ENCODE results near the gene PLD5. TPM values are rescaled to one million over a fixed set of nuclear protein-coding genes. Genes with fewer than 3 reads are reported as not detected.
"Not testable (repeated sequence)": the region's sequence is repeated elsewhere in the genome, so short reads cannot be mapped to it uniquely, and the experiment has no call there.

Gene PLD5
- total RNA-seq, 2 experiments from 2014 or later: not detected

DNA sequence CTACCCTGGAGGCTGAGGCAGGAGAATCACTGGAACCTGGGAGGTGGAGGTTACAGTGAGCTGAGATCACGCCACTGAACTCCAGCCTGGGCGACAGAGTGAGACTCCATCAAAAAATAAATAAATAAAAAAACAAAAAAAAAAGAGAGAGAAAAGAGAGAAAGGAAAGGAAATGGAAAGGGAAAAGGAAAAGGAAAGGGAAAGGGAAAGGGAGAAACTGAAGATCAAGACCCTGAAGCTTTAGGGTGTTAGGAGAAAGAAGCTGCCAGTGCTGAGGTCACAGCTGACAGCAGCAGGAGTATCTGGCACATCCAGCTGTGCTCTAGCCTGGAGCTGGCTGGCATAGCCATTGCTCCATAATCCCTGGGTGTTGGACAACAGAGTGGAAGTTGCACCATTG, 257.5 kb downstream of the PLD5 start:
- ATAC-seq; CTCF ChIA-PET; H3K4me1 Mint-ChIP-seq; H3K36me3 Mint-ChIP-seq; DNase-seq; H3K4me3 Mint-ChIP-seq; H3K27ac Mint-ChIP-seq; H3K9me3 Mint-ChIP-seq (ENCODE audit: low read depth); H3K27me3 Mint-ChIP-seq: not testable (repeated sequence)

DNA sequence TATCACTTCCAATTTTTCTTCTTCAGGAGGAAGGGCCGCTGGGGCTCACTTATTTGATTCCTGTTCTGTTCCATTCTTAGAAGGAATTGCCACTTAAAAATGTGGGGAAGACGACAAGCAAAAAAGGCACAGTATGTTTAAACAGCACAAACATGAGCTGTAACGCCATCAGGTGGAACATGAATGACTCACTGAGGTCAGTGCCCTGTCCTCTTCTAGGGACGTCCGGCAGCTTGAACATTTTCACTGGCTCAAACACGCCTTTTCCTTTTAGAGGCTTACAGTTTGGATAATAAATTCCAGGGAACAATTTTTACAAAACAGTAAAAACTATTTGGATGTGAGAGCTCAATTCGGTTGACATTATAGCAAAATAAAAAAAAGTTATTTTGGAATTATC, 260.1 kb downstream of the PLD5 start:
- H3K4me1 Mint-ChIP-seq; H3K9me3 Mint-ChIP-seq (ENCODE audit: low read depth); DNase-seq; ATAC-seq; H3K36me3 Mint-ChIP-seq; H3K4me3 Mint-ChIP-seq; H3K27me3 Mint-ChIP-seq; CTCF ChIA-PET; H3K27ac Mint-ChIP-seq: not testable (repeated sequence)

DNA sequence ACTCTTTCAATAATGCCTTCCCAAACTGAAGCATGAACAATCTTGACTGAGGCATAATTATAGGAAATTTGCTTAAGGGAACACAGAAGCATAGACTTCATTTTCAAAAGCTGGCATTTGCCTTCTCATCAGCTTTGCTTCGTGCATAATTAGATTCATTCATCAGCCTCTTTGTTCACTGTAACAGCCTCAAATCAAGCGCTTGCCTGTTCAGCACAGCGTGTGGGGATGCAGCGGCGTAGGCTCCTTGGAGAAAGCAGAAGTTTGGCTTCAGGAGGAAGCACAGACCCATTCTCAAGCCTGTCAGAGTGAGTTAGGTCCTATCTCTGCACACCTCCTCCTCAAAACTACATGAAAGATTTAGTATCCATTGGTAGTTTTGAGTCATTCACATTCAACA, 279.2 kb downstream of the PLD5 start:
- no peaks in the 10 kb centered on the region for H3K27me3 Mint-ChIP-seq
- ATAC-seq: no peak
- H3K4me1 Mint-ChIP-seq: no peaks in the 10 kb centered on the region
- H3K27ac Mint-ChIP-seq: no peak overlapping the region
- CTCF ChIA-PET: no interaction called here
- H3K9me3 Mint-ChIP-seq (ENCODE audit: low read depth): peaks cover 2% of the 10 kb centered on the region
- no peak for DNase-seq
- H3K4me3 Mint-ChIP-seq: no peak overlapping the region
- no peaks in the 10 kb centered on the region for H3K36me3 Mint-ChIP-seq

DNA sequence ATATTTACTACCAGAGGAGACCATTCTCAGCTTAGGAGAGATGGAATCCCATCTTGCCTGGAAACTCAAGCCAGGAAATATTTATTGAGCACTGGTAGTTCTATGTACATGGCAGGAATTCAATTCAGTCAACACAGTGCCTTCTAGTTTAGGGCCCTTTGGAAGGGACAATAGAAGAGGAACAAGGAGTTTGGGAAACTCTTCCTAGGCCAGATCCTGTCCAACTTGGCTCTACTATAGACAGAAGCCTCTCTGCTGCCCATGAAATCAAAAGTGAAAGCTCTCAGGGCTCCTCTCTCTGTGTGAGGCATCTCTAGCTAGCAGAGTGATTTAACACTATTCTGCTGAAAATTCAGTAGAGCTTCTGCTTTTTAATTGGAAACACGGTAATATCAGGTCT, 281.0 kb downstream of the PLD5 start:
- Mint-ChIP-seq H3K27ac (no peak overlapping the region), H3K4me3 (no peak overlapping the region), H3K36me3 (no peaks in the 10 kb centered on the region), H3K4me1 (no peaks in the 10 kb centered on the region), H3K9me3 (ENCODE audit: low read depth) (peaks cover 2% of the 10 kb centered on the region), H3K27me3 (no peaks in the 10 kb centered on the region)
- CTCF ChIA-PET: no interaction called here
- no peak for ATAC-seq
- DNase-seq: no peak

GRCh38 chr1:242242983-242243382, 281.5 kb downstream of the PLD5 start:
- DNase-seq: no peak
- H3K4me3 Mint-ChIP-seq: no peak overlapping the region
- no peak overlapping the region for H3K27ac Mint-ChIP-seq
- CTCF ChIA-PET: no interaction called here
- no peaks in the 10 kb centered on the region for H3K27me3 Mint-ChIP-seq
- H3K36me3 Mint-ChIP-seq: no peaks in the 10 kb centered on the region
- no peaks in the 10 kb centered on the region for H3K4me1 Mint-ChIP-seq
- peaks cover 2% of the 10 kb centered on the region for H3K9me3 Mint-ChIP-seq (ENCODE audit: low read depth)
- no peak for ATAC-seq

GRCh38 chr1:242241936-242242335, 282.6 kb downstream of the PLD5 start:
- H3K36me3 Mint-ChIP-seq: no peaks in the 10 kb centered on the region
- H3K9me3 Mint-ChIP-seq (ENCODE audit: low read depth): peaks cover 2% of the 10 kb centered on the region
- H3K4me1 Mint-ChIP-seq: no peaks in the 10 kb centered on the region
- ATAC-seq (no peak), DNase-seq (no peak)
- H3K4me3 Mint-ChIP-seq: no peak overlapping the region
- CTCF ChIA-PET: no interaction called here
- no peaks in the 10 kb centered on the region for H3K27me3 Mint-ChIP-seq
- no peak overlapping the region for H3K27ac Mint-ChIP-seq

GRCh38 chr1:242240691-242241090, 283.8 kb downstream of the PLD5 start:
- no peaks in the 10 kb centered on the region for H3K36me3 Mint-ChIP-seq
- no peak for DNase-seq
- no peaks in the 10 kb centered on the region for H3K27me3 Mint-ChIP-seq
- peaks cover 2% of the 10 kb centered on the region for H3K9me3 Mint-ChIP-seq (ENCODE audit: low read depth)
- CTCF ChIA-PET: no interaction called here
- no peak overlapping the region for H3K27ac Mint-ChIP-seq
- H3K4me1 Mint-ChIP-seq: no peaks in the 10 kb centered on the region
- no peak overlapping the region for H3K4me3 Mint-ChIP-seq
- ATAC-seq: no peak

DNA sequence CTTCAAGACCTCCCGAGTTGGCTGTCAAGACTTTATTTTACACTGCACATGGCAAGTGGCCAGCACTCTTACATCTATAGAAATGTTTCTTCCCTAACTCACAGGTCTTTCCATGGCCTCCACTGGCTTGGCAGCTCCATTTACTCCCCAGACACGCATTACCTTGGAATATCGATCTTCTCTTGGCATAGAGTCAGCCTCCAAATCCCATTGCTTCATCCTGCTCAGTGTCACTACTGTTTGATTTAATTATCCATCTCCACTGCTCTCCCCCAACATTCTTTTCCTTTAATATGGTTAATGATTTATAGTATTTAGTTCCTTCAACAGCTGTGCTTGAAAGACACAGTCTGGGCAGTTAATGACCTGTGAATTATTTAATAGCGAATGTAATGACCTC, 284.4 kb downstream of the PLD5 start:
- ATAC-seq (no peak), DNase-seq (no peak)
- Mint-ChIP-seq H3K27me3 (no peaks in the 10 kb centered on the region), H3K27ac (no peak overlapping the region), H3K4me1 (no peaks in the 10 kb centered on the region), H3K9me3 (ENCODE audit: low read depth) (peaks cover 2% of the 10 kb centered on the region), H3K4me3 (no peak overlapping the region), H3K36me3 (no peaks in the 10 kb centered on the region)
- CTCF ChIA-PET: no interaction called here

DNA sequence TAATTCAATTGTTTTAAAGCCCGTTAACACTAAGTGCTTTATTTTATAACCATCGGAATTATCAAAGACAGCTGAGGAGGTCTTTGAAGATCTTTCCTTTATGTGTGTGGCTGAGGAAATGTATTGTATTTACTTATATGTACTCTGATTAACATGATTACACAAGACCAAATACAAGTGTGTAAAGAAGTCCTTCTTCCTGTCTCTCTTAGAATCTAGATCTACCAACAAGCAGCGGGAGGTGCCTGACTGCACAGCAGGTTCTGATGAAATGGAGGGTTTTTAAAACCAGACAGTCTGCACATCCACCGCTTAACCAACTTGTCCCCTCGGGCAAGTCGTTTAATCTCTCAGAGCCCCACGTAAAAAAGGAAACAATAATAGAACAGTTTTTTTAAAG, 285.1 kb downstream of the PLD5 start:
- H3K9me3 Mint-ChIP-seq (ENCODE audit: low read depth): peaks cover 2% of the 10 kb centered on the region
- H3K27ac Mint-ChIP-seq: no peak overlapping the region
- DNase-seq: no peak
- no peak overlapping the region for H3K4me3 Mint-ChIP-seq
- CTCF ChIA-PET: no interaction called here
- H3K4me1 Mint-ChIP-seq: no peaks in the 10 kb centered on the region
- H3K36me3 Mint-ChIP-seq: no peaks in the 10 kb centered on the region
- no peaks in the 10 kb centered on the region for H3K27me3 Mint-ChIP-seq
- no peak for ATAC-seq

DNA sequence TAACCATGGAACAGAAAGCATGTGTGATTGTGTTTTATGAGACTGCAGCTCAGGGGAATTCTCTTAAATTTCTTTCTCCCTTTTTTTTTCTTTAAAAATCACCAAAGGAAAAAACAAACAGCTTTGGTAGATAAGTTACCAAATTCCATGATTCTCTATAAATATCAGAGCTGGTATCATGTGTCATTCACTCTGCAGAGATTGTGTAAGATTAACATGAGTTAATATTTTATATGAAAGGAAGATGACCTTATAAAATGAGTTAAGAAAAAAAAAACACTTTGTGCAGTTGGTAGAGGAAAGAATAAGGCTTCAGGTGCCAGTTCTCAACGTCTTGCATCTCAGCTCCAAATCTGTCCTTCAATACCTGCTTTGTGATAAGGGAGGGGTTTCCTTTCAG, 287.4 kb downstream of the PLD5 start:
- Mint-ChIP-seq H3K4me3 (no peak overlapping the region), H3K9me3 (ENCODE audit: low read depth) (peaks cover 2% of the 10 kb centered on the region), H3K27me3 (no peaks in the 10 kb centered on the region), H3K27ac (no peak overlapping the region), H3K4me1 (no peaks in the 10 kb centered on the region), H3K36me3 (no peaks in the 10 kb centered on the region)
- CTCF ChIA-PET: interaction anchor here (1.3 kb wide), 1 partner anchor 11 kb away, joined by 3 read pairs; no protein-coding TSS in a partner anchor
- ATAC-seq (no peak), DNase-seq (no peak)

GRCh38 chr1:242228991-242229390, 295.5 kb downstream of the PLD5 start:
- no peaks in the 10 kb centered on the region for H3K27me3 Mint-ChIP-seq
- no peak overlapping the region for H3K27ac Mint-ChIP-seq
- CTCF ChIA-PET: no interaction called here
- no peaks in the 10 kb centered on the region for H3K36me3 Mint-ChIP-seq
- DNase-seq: no peak
- ATAC-seq: no peak
- peaks cover 2% of the 10 kb centered on the region for H3K9me3 Mint-ChIP-seq (ENCODE audit: low read depth)
- no peaks in the 10 kb centered on the region for H3K4me1 Mint-ChIP-seq
- H3K4me3 Mint-ChIP-seq: no peak overlapping the region

GRCh38 chr1:242225767-242226573, 298.5 kb downstream of the PLD5 start:
- no peak overlapping the region for H3K27ac Mint-ChIP-seq
- no peak overlapping the region for H3K4me3 Mint-ChIP-seq
- no peak for DNase-seq
- CTCF ChIA-PET: interaction anchor here (1.6 kb wide), 1 partner anchor 11 kb away, joined by 3 read pairs; no protein-coding TSS in a partner anchor
- H3K9me3 Mint-ChIP-seq (ENCODE audit: low read depth): peaks cover 2% of the 10 kb centered on the region
- no peak for ATAC-seq
- H3K4me1 Mint-ChIP-seq: no peaks in the 10 kb centered on the region
- H3K27me3 Mint-ChIP-seq: no peaks in the 10 kb centered on the region
- H3K36me3 Mint-ChIP-seq: no peaks in the 10 kb centered on the region

DNA sequence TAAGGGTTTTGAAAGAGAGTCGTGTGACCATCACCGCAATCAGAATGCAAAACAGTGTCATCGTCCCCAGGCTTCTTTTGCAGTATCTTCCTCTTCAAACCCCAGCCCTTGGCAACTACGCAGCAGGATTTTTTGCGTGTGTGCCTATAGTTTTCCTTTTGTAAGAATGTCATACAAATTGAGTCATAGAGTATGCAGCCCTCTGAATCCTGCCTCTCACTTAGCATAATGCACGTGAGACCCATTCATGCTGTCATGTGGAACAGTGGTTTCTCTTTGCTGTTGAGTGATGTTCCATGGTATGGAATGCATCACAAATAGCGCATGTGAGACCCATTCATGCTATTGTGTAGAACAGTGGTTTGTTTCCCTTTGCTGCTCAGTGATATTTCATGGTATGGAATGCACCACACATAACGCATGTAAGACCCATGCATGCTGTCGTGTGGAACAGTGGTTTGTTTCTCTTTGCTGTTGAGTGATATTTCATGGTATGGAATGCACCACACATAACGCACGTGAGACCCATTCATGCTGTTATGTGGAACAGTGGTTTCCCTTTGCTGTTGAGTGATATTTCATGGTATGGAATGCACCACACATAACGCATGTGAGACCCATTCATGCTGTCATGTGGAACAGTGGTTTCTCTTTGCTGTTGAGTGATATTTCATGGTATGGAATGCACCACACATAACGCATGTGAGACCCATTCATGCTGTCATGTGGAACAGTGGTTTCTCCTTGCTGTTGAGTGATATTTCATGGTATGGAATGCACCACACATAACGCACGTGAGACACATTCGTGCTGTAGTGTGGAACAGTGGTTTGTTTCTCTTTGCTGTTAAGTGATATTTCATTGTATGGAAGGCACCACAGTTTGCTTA, 299.4 kb downstream of the PLD5 start:
- not testable (repeated sequence) for ATAC-seq, H3K4me3 Mint-ChIP-seq

DNA sequence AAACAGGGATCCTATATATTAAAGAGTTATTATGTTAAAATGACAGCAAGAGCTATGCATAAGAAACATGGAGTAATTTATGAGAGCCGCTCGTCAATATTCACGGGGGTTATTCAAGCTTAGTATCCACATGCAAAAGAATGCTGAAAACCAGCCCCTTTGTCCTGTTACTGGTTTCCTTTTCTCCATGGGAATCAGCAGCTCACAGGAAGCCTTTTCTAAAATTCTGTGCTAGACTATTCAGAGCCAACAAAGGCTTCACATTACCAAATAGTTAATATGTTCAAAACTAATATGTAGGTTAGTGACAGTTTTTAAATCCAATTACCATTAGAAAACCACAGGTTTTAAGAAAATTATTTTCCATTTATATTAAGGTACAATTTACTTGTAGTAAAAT, 300.0 kb downstream of the PLD5 start:
- DNase-seq (no peak), ATAC-seq (no peak)
- no peak overlapping the region for H3K27ac Mint-ChIP-seq
- H3K36me3 Mint-ChIP-seq: no peaks in the 10 kb centered on the region
- CTCF ChIA-PET: no interaction called here
- no peak overlapping the region for H3K4me3 Mint-ChIP-seq
- peaks cover 2% of the 10 kb centered on the region for H3K9me3 Mint-ChIP-seq (ENCODE audit: low read depth)
- no peaks in the 10 kb centered on the region for H3K27me3 Mint-ChIP-seq
- no peaks in the 10 kb centered on the region for H3K4me1 Mint-ChIP-seq

More for the DNA sequence above, 299.4 kb downstream of the PLD5 start:
- H3K4me1 Mint-ChIP-seq; DNase-seq; H3K27ac Mint-ChIP-seq; H3K9me3 Mint-ChIP-seq (ENCODE audit: low read depth); H3K36me3 Mint-ChIP-seq; H3K27me3 Mint-ChIP-seq: not testable (repeated sequence)
- CTCF ChIA-PET: interaction anchor here (1.6 kb wide), 1 partner anchor 12 kb away, joined by 3 read pairs; no protein-coding TSS in a partner anchor
